AG10803 (cell line): Measurements from ENCODE around the gene XPR1.
"Not testable (repeated sequence)": the region's sequence is repeated elsewhere in the genome, so short reads cannot be mapped to it uniquely, and the experiment has no call there.

Experiments used
- DNase-seq: peaks from one replicate; pipeline ENCODE4 v3.0.0; 2010; ENCODE audit warnings: low read depth
- H3K4me3 ChIP-seq: 2 replicates; pipeline ENCODE4 v1.5.1; 2011; ENCODE audit warnings: mild to moderate bottlenecking, low read length, control low read depth
- CTCF ChIP-seq: conservative IDR thresholded peaks from 2 replicates; pipeline ENCODE4 v1.5.1; 2011; ENCODE audit warnings: mild to moderate bottlenecking, low read length, control low read depth, inconsistent platforms

XPR1 gene

GRCh38 chr1:180811886-180812285, 180.1 kb downstream of the XPR1 start:
- DNase-seq: no peak
- no peak overlapping the region for H3K4me3 ChIP-seq
- TF ChIP-seq CTCF: no peak

GRCh38 chr1:180814258-180814657, 182.4 kb downstream of the XPR1 start:
- DNase-seq: no peak
- no peak for TF ChIP-seq CTCF
- no peak overlapping the region for H3K4me3 ChIP-seq

- TF ChIP-seq CTCF: no peak
- H3K4me3 ChIP-seq: no peak overlapping the region
- no peak for DNase-seq
Measured at GRCh38 chr1:180815188-180815587, 183.4 kb downstream of the XPR1 start.

GRCh38 chr1:180816132-180816531, 184.3 kb downstream of the XPR1 start:
- DNase-seq: no peak
- no peak overlapping the region for H3K4me3 ChIP-seq
- no peak for TF ChIP-seq CTCF

- TF ChIP-seq CTCF: no peak
- H3K4me3 ChIP-seq: no peak overlapping the region
- no peak for DNase-seq
Measured at GRCh38 chr1:180821970-180822369, 190.1 kb downstream of the XPR1 start.

- not testable (repeated sequence) for DNase-seq, H3K4me3 ChIP-seq
Measured at GRCh38 chr1:180831507-180831906, 199.7 kb downstream of the XPR1 start.

GRCh38 chr1:180833180-180833579, 201.4 kb downstream of the XPR1 start:
- H3K4me3 ChIP-seq, DNase-seq: not testable (repeated sequence)

GRCh38 chr1:180836449-180836848, 204.6 kb downstream of the XPR1 start:
- H3K4me3 ChIP-seq: no peak overlapping the region
- DNase-seq: no peak
- TF ChIP-seq CTCF: no peak

- DNase-seq: no peak
- TF ChIP-seq CTCF: no peak
- no peak overlapping the region for H3K4me3 ChIP-seq
Measured at GRCh38 chr1:180837020-180837419, 205.2 kb downstream of the XPR1 start.
